Central memory CD4-positive, alpha-beta T cell (primary cell): ENCODE results near the gene PPIE.

Experiments
- DNase-seq: peaks from one replicate; pipeline ENCODE4 v3.0.0; 2022
- total RNA-seq, 3 experiments: gene quantifications; one replicate each; lab custom pipeline; 2026; lab: John Stamatoyannopoulos, UW

PPIE gene
- 57.4 to 75.1 (median 73.3) reads per million in 3 experiments for total RNA-seq

DNA sequence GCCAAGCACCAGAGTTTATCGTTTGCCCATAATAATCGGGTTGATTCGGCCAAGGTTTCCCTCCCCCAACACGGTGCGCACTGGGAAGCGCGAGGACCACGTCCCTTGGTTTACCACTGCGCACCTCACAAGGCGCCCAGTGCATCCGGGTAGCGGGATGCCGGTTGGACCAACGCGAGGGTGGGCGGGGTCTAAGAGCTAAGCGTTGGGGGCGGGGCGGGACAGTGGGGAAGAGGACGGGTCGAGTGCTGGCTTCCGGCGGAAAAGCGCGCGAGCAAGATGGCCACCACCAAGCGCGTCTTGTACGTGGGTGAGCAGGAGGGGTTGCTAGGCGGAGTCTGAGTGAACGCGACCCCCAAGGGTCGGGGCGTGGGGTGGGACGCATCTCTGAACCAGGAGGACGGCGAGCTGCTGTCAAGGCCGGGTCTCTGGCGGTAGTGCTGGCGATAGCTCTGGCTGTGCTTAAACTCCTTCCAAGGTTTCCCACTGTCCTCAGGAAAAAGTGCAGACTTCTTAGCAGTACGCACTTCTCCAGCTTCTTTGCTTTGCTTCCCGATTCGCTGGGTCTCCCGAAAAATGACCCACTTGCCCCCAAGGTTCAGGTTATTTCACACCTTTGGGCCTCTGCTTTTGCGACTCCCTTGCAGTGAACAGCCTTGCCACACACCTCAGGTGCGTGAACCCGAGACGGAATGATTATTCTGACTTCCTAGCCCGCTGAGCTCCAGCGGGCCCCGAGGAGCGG, at the start of gene PPIE:
Gene PPIE, plus strand, starts transcription at position 261 of the 745 bp plus-strand sequence. Its CDS starts 19 bp downstream, at position 280.
- DNase-seq, result peak; percentile 82

DNA sequence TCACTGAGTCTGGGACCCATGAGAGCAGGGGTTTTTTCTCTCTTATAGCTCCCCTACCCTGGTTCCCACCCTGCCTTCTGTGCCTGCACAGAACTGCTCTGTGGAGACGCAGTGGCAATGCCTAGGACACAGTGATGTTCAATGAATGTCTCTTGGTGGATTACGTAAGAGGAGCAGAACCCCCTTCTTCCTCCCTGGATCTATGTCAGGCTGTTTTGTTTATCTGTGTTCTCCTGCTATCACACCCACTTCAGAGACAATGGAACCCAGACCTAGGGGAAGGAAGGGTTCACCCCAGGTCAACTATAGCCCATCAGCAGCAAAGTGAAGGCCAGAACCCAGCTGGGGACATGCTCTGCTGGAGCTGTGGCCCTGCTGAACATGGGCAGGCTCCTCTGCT, 49.5 kb upstream of the PPIE start:
- DNase-seq, result no peak

DNA sequence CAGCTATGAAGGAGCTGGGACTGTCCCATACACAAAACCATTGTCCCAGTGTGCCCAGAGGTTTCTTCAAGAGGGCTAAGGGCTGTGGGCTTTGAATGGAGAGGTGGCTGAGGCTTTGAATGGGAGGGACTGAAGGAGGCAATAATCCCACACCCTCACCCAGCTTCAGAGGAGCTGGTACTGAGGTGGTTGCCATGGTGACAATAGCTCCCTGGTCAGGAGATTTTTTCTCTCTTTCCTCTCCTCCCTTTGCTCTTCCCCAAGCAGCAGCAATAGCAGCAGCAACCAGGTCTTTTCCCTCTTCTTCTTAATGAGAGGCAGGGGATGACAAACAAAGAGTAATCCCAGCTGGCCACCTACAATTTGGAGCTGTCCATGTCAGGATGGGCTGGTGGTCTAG, 49.0 kb upstream of the PPIE start:
- DNase-seq, result no peak

DNA sequence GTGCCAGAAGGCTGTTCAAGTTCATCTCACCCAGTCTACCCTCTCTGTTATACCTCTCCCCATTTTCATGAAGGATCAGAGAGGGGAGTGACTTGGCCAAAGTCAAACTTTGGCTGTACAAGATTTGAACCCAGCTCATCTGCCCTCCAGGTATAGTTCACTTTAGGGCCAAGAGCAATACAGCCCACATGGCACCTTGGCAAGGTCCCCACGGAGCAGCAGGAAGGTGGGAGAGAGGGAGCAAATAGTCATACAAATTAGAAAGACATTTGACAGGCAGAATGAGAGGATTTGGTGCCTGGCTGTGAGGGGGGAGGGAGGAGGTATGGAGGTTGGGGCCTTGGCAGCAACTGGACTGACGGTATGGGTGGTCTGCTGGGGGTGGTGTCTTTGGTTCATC, 48.5 kb upstream of the PPIE start:
- DNase-seq, result no peak

DNA sequence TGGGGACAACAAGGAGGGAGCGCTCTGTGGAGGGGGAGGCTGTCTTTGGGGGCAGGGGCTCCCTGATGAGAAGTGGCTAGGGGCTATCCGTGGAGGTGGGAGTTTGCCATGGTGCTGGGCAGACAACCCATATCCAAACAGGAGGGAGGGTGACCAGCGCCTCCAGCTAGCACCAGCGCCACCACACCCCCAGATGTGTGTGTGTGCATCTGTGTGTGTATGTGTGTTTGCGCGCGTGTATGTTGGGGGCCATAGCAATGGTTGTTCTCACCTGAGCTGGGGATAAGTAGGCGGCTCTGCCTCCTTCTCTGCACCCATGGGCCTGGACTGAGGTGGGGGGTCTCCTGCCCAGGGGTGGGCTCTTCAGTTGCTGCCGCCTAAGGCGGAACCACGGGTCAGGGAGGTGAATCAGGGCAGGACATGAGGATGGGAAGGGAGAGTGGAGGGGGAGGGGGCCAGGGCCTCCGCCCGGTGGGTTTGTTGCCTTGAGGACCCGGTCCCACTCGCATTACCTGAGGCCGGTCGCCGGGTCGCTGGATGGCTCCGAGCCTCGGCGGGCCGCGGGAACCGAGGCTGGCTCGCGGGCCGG, 47.8 kb upstream of the PPIE start:
- no peak for DNase-seq

DNA sequence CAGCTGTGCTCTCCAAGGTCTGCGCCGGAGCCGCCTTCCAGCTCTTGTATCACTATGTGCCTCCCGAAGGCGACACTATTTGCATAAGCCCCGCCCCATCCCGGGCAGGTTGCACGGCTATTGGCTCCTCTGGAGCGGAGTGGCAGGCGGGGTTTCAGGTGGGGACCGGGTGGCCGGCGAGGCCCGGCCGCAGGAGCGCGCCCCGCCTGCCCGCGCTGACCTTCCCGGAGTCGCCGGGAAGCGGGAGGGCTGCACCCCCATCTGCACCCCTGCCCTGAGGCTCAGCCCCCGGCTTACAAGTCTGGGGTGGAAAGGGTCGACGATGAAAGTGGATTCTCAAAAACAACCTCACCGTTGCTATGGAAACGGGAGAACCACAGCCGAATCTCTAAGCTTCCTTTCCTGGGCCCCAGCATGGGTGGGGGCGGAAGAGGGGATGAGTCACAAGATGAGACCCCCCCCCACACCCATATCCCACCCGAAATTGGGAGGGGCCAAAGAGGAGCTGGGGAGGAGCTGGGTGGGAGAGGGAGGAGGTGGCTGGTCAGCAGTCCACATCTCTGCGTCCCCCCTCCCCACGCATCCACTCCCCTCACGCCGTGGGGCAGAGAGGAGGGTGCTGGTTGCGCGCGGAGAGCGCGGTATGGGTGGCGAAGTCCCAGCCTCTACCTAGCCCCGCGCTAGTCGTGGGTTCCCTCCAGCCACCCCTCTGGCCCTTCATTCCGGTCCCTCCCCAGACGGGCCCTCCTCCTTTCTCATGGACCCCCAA, 47.1 kb upstream of the PPIE start, which contains the start of gene HPCAL4:
Gene HPCAL4, minus strand, starts transcription at position 51 of the 769 bp plus-strand sequence. CDS start 6,830 bp downstream, outside the sequence.
- peak; percentile 91 for DNase-seq

DNA sequence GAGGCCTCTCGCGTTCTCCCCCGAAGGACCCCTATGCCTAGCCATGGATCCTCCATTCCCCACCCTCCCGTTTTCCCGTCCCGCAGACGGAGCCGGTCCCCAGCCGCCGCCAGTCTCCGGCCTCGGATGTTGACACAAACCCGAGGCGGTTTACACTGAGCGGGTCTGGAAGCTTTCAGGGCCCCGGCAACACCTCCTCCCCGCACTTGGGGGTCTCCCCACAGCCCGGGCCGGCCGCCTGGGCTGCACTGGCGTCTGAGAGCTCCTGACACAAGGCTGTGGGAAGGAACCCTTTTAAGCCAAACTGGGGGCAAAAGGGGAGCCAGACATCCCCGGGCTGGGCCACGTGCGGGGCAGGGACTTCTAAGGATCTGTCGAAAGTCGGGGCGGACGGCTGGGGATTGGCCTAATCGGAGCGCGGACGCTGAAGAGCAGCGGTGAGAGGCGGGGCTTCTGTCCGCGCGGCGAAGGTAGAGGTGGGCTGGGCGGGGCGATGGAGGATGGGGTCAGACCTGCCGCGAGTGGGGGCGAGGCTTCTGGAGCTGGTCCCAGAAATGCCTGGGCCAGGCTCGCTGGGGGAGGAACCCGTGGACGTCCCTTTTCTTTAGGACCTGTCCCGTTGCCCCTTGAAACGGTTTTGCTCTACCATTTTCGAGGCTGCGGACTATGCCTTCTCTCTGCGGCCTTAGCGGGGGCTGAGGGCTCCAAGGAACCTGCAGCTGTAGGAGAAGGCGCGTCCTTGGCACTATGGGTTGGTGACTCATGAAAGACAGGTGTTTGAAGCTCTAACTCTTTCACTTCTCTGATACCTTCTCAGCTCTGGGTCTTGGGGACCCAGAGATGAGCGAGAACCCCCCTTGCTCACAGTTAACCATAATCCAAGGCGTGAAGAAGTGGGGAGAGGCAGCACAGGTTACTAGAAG, 46.3 kb upstream of the PPIE start:
- no peak for DNase-seq

DNA sequence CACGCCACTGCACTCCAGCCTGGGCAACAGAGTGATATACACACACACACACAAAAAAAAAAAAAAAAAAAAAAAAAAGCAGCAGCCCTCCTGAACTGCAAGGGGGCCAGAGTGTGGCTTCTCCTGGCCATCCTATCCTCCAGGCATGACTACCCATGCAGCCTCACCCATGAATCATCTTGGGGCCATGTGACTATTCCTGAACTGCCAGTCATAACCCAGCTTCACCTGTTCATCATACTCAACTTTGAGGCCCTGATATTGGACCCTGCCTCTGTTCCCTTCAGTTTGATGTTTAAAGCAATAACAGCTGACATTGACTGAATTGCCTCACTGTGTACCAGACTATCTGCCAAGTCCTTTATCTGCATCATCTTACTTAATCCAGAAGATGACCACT, 44.7 kb upstream of the PPIE start:
- DNase-seq, result no peak

DNA sequence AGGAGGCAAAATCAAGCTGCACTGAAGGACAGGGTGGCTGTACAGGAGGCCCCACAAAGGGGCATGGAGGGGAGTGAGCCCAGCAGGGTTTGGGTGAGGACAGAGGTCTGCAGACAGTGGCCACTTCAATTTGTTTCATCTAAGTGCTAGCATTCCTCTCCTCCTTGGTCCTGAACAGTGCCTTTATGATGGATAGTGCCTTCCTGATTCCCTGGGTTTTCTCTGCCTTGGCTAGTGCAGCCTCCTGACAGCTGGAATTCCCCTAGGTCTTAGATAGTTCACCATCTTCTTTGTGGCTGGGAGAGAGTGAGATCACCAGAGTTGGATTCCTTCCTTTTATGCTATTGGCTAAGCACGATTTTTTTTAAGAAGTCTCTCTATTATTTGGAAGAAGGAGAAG, 43.7 kb upstream of the PPIE start:
- DNase-seq, result no peak

DNA sequence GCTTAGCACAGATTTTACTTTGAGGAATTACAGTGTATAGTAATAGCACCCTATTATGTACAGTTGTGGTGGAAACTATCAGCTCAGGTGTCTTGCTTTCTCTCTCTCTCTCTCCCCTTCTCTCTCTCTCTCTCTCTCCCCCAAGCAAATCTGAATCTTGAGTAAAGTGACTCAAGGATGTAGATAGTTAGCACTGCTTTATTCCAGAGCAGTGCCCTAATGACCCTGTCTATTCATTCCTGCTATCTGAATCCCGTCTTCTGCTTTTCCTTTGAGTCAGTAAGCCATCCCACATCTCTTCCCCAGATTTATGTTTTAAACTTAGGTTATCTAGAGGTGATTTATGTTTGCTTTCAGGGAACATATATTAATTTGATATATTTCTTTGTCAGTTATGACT, 42.2 kb upstream of the PPIE start:
- DNase-seq, result no peak

DNA sequence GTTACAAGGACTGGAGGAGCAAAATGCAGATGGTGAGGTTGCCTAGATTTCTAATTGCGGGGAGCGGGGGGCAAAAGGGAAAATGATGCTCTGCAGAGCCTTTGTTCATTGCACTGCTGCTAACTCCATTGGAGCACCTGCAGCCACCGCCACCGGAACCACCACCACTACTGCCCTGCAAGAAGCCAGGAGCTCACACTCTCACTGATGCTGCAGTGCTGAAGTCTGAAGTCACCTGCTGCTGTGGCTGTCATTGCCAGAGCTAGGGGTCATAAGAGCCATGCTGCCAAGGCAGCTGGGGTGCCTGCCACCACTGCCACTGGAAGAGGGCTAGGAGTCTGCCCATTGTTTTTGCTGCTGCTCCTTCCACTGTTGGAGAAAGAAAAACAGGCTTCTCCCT, 40.1 kb upstream of the PPIE start:
- DNase-seq, result no peak

DNA sequence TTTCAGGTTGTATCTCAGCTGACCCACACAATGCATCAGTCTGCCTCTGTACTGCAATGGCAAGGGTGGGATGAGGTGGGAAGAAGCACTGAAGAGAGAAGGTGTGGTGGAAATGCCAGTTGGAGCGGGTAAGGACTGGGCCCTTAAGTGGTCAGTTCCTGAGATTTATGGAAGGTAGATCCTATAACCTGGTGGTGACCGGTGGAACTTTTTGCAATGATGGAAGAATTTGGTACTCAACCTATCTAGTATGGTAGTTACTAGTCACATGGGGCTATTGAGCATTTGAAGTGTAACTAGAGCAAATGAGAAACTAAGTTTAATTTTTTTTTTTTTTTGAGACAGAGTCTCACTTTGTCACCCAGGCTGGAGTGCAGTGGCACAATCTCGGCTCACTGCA, 39.3 kb upstream of the PPIE start:
- DNase-seq, result no peak

DNA sequence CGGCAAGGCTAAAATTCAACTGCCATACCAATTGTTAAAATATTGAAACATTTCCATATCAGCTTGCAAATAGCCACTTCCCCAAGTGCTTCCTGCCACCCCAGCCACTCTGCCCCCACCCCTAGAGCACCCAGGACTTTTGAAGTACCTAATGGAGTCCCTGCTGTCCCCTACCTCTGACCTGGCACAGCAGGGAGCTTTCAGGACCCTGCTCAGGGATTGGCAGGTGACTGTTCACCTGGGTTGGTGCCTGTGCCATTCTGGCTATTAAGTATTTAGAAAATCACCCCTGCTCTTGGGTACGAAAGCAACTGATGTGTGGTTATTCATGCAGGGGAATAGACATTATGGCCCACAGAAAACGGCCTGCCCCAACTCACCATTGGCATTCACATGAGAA, 38.3 kb upstream of the PPIE start:
- DNase-seq, result no peak

DNA sequence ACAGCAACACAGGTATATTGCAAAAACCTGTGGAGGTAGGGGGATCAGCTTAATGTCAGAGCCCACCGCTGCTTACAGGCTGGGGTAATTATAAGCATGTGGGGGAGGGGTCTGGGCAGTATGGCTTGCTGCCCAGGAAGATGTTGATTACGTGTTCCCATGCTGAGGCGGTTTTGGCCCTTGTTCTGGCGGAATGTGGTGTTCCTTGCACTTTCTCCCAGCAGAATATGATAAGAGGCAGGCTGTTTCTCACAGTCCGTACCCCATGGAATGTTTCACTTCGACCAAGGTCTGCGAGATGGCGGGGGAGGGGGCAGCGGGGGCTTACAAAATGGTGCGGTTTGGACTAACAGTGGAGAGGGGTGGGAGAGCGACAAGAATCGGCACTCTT, 37.6 kb upstream of the PPIE start:
- no peak for DNase-seq

DNA sequence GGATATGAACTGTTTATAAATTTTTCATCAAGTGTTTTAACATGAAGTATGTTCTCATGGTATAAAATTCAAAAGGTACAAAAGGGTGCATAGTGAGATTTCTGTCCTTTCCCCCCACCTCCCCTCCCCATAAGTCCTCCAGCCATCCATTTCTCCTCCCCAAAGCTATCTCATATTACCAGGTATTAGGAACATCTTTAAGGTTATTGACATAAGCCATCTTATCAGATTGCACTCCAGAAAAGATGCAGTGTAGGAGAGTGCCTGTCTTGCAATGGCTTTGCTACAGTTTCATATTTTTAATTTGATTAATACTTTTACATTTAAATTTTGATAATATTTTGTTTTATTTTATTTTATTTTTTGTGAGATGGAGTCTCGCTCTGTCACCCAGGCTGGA, 33.9 kb upstream of the PPIE start:
- no peak for DNase-seq

DNA sequence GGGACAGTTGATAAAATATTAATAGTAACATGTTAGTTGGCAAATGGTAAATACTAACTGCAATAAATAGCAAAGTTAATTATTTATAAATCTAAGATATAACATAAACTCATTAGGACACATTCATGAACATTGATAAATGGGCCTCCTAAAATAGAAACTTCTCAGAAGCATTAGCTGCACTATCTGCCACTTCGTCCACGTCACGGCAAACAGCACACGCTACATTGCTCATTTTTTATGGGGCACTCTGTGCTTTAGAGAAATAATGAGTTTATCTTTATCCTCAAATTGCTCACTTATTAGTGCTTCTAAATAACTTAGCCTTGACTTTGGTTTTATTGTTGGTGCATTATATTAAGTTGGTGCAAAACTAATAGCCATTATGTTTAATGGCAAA, 31.2 kb upstream of the PPIE start:
- no peak for DNase-seq

DNA sequence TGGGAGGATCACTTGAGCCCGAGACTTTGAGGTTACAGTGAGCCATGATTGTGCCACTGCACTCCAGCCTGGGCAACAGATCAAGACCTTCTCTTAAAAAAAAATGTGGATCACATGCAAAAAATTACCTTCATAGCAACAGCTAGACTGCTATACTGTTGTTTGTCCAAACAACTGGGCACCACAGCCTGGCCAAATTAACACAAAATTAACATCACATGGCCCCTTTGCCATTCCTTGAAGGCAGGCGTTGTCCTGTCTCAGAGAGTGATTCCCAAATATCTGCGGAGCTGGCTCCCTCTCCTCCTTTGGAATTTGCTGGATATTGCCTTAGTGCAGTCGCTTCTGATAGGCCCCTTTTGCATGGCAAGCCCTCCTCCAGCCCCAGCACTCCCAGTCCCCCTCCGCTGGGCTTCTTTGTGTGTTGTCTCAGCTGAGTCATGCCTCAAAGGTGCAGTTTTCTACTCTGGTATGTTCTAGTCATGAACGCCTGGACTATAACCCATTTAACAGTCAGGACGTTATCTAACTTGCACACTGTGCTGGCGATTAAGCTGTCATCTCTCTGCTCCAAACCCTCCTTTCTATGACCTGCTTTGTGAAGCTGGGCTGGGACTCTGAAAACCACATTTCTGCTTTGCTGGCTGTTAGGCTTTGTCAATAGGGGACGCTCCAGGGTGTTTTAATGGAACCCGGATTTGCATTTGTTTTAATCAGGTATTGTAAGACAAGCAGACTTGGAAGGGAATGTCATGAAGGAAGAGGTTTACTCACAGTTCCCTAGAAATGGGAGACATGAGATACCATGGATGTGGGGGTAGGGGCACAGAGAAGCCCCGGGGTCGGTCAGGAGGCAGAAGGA, 27.3 kb upstream of the PPIE start:
- no peak for DNase-seq

DNA sequence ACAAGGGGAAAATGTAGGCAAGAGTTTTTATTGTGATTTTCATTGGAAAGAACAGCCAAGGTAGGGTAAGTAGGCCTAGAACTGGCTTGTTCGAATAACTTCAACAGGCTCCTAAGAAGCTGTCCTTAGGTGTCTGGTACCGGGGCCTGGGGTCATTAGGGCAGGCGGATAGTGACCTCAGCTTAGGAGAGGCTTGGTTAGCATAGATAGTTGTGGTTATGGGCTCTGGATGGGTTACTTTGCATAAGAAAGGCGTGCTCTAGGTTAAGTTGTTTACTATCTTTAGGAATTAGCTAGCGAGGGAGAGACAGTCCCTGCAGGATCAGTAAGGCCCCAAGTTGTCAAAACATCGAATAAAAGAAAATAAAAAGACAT, 26.7 kb upstream of the PPIE start:
- no peak for DNase-seq

DNA sequence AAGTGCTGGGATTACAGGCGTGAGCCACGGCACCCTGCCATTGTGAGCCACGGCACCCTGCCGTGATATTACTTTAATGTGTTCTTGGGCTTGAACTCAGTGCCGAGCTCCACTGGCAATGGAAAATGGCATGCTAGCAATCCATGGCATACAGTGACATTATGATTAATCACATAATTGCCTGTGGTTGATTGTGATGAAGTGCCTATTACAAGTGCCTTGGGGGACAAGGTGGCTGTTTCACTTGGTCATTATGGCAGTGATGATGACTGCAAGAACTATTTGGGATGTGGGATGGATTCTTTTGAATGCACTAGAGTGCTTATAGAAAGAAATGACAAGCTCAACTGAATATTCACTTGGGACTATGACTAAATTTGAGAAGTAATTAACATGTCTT, 25.1 kb upstream of the PPIE start:
- no peak for DNase-seq

DNA sequence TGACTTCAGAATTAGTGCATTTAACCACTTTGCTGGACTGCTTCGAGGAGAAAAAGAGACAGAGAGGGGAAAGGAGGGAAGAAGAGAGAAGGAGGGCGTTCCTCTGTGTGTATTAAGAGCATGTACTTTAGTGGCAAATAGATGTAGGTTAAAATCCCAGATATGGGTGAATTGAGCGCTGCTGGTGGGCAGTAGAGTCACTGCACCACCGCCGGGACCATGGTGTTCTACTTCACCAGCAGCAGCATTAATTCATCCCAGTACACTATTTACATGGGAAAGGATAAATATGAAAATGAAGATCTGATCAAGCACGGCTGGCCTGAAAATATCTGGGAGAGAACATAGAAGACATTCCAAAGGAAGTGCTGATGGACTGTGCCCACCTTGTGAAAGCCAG, 20.9 kb upstream of the PPIE start:
- DNase-seq, result no peak

DNA sequence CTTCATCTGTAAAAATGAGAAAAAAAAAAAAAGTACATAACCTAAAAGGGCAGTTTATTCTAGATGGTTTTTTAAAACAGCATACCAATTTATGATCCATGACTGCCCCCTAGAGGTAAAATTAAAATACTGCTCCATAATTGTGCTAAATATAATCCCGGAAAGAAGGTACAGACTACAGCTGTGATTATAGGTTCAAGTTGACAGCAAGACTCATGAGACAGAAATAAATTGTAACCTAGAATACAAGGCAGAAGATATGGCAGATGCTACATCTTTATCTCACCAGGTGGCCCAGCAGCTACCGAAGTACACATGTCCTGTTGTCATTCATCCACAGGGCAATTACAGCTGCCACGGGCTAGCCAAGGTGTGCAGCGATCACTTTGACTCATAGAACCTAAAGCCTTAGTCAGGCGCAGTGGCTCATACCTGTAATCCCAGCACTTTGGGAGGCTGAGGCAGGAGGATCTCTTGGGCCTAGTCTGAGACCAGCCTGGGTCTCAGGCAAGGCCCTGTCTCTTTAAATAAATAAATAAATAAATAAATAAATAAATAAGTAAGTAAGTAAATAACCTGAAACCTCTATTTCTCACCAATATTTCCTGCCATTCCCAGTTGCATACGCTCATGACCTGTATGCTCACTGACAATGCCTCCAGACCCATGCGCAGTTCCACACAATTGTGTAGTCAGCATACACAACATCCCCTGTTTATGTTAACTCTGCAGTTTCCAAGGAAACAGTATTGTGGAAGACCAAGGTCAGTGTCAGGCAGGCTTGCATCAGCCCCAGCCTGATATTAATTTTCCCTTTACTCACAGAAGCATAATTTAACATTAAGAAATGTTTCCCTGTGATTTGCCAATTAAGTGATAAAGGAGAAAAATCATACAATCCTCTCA, 18.3 kb upstream of the PPIE start:
- peak; percentile 66 for DNase-seq
